Measurements from ENCODE around the gene MR1. TPM values are rescaled to one million over a fixed set of nuclear protein-coding genes. Genes with fewer than 3 reads are reported as not detected.

MR1 gene
- total RNA-seq, 1 donor from 2014 or later: 8.4 TPM

DNA sequence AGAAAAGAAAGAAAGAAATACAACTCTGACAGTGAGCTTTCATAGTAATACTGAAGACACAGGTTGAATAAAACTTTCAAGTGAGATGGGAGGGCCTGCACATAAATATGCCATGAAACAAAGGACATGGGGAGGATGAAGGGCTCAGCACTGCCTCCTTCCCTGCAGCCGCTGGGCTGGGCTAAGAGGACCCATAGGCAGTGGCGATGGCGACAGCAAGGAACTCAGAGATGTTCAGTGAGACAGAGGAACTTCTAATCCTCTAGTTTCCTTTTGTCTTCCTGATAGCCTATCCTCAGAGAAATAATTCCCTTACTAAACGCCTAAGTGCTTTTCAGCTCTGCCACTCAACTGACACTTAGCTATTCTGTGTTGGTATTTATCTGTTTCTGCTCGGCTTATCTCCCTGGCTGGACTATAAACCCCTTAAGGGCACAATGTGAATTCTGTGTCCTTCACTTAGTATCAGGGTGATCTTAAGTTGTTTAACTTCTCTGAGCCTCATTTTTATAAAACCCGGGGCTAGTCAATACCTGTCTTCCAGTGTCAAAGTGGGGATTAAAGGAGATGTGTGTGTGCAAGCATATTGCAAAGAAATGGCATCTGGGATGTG is 30.3 kb downstream of the MR1 start:
- peak; percentile 30 for DNase-seq

DNA sequence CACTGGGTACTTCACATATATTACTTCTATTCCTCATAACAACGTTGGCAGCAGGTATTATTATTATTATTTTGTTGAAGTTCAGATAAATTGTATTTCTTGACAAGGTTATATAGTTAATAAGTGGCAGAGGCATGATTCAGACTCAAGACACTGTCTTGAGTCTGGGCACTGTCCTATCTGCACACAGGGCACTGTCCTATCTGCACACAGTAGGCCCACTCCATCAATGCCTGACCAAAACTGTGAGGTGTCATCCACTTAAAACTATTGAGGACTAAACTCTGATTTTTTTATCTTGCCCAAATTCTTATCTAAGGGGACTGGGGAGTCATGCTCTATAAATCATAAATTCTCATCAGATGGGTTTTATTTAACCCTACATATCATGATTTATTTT is 30.9 kb downstream of the MR1 start:
- DNase-seq: no peak

DNA sequence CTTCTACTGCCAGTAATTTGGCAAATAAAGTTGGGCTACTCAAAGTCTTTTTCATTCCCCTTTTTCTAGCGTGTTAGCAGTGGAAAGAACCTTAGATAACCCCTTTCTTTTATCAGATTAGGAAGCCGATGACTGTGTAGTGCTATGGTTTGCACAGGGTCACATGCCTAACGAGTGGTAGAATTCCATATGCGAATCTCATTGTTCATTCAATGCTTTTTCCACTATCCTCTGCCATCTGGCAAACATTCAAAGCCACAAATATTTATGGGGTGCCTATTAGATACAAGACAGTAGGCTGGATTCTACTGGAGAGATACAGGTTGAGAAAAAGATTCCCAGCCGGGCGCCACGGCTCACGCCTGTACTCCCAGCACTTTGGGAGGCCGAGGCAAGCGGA is 39.9 kb downstream of the MR1 start:
- no peak for DNase-seq

DNA sequence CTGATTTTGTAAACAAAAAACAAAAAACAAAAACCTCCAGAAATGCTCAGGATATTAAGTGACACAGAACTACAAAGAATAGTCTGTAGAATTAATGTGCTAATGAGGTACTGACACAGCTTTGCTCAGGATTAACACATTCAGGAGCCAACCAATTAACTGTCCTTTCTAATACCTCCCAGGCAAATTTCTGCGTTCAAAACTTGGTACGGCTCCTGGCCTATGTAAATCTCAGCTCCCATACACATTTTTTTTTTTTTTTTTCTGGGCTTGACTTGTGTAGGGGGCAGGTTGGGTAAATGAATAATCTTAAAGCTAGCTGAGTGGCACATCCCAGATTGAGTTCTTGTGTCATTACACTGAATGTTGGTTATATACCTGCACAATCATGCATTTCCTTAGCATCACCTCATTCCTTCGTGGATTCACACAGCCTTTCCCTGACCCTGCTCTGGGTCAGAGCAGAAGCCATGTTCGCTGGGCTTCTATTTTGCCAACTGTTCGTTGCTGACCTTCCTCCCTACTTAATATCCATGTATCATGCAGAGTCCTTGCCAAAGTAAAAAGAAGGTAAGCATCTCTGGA is 42.1 kb downstream of the MR1 start:
- no peak for DNase-seq

DNA sequence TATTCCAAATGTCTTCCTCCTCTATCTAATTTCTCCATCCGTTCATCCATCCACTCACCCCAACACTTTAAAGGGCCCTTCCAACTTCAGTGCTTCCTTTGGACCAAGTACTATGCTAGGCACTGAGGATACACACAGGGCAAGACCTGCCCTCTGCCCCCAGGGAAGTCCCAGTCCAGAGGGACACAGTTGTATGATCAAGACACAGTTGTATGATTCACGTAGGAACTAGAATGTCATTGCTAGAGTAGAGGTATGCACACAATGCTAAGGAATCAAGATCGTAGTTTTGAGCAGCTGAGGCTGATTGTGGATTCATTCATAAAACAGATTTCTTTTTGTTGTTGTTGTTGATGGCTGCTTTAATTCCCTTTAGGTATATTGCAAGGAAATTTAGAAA is 43.1 kb downstream of the MR1 start:
- DNase-seq: no peak

DNA sequence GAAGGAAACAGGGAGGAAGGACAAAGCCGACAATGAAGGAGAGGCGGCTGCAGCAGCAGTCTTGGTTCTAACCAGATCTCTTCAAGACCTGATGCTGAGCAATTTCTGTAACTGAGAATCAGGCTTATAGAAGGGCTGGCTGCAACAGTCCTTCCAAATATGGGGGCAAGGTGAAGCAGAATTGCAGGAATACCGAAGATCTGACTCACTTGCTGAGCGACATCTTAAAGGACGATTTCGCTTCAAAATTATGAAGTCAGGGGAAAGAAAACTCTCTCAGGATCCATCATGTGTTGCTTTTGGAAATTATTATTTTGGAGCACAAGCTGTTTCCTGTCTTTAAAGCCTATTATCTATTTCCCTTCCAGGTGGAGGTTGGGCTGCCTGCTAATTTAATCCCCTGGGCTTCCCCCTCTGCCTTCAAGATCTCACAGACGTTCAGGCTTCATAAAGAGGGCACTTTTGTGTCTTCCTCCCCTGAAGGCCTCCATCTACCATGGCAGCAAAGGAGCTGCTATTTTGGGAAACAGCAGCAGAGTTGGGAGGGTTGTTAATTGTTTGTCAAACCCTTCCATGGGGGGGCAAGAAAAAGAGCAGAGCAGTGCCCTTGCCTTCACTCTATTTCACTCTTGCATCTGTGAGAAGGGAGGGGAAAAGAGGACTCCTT is 43.9 kb downstream of the MR1 start:
- no peak for DNase-seq

DNA sequence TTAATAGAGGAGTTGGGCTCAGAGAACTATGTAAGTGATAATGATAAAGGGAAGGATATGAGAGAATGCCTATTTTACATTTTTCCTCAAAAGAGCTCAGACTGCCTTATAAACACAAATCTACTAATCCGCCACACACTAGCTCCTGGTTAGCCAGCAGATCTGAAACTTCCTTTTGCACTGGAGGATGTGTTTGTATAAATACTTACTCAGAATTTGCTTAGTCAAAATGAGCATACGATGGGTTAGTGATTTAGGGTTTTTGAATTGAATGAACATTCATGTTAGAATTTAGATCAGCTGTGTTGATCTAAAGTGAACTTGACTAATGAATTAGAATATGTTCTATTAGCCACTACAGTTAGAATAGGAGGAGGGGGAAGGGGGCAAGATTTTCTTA is 45.6 kb downstream of the MR1 start:
- DNase-seq: no peak

DNA sequence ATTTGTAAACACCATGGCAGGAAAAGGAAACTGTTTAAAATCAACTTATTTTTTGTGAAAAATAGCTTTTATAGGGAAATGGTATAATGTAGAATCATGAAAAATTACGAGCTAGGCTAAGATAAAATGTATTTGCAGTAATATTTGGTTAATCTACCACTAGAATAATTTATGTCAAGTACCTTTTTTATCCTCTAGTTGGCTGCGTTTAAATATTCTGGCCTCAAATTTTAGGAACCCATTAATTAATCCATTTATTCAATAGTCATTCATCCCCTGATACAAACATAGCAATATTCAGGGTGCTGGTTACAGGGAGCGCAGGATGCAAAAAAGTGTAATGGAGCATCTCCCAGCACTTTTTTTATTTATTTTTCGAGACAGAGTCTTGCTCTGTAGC is 46.1 kb downstream of the MR1 start:
- DNase-seq: no peak

DNA sequence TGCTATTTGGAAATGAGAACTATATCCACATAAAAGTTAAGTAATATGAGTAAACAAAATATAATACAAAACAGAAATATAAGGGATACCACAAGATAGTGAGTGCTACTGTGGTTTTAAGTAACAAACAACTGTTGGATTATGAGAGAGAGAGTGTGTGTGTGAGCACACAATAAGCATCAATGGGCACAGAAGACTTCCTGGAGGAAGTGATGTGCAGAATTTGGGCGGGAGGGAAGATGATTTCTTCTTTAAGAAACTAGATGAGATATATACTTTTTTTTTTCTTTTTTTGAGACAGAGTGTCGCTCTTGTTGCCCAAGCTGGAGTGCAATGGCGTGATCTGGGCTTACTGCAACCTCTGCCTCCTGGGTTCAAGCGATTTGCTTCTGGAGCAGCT is 46.8 kb downstream of the MR1 start:
- DNase-seq: no peak

DNA sequence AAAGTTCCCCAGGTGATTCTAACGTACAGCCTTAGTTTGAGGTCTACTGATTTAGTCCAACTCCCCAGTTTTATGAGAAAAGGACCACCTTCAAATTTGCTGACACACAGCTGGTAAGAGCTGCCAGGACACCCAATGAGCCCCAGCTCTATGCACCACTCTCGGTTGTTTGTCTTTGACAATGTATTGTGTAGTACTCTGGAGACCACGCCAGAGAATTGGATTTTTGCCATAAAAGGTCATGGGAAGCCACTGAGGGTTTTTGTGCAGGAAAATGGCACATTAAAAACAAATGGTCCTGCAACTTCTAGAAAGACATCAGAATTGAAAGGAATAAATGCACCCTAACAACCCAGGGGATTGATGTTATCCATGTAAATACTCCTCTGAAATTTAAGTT is 47.6 kb downstream of the MR1 start:
- no peak for DNase-seq

DNA sequence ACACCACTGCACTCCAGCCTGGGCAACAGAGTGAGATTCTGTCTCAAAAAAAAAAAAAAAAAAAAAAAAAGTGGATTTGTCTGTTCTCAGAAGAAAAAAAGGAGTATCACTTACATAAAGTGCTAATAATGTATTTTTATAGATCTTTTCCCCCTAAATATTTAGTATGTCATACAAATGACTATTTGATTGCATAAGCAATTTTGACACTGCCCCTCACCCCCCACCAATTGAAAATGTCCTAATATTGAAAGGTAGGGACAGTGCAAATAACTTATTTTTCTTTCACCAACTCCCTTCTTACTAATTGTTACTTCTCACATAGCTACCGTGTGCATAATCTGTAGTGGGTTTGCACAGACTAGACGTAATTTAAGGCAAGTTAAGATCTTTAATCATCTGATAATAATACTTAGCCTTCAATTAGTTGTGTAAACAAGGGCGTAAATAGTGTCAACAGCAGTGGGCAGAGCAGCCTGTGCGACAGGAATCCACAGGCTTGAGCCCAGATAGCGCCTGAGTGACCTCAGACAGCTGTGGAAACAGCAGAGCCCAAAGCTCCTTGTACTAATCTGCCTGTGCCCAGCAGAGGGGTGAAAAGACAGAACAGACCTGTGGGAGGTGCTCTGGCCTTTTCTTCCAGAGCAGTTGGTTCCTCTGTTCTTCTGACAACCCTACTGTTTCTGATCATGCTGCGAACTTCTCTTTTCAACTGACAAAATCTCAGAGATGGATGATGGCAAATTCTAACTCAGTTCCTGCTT is 50.2 kb downstream of the MR1 start:
- peak; percentile 61 for DNase-seq

DNA sequence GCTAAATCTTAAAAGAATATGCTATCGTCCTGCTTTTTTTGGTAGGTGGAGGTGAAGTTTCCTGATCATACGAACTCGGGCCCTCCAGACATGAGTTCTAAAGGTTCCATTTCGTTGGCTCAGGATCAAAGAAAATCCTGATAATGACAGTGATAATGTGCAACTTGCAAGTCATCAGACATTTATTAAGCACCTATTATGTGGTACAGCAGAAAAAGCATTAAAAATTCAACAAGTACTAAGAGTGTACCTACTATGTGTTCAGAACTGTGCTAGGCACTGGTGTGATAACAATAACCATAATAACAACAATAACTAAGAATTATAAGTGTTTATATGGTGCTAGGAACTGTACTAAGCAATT is 50.8 kb downstream of the MR1 start:
- no peak for DNase-seq

DNA sequence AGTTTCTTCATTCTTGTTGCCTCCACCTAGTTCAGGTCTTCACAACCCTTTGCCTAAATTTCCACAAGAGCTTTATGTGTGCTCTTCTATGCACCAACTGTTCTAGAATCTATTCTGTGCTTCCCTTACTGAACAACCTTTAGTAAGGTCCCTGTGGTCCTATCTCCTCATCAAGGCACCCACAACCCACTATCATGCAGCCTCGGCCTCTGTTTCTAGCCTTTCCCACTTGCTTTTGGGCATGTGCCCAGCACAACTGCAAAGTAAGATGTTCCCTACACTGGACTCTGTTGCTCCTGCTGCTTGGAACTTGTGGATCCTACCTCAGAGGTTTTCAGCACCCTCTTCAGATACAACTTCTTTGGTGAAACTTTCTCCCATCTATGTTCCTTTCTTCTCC is 52.3 kb downstream of the MR1 start:
- no peak for DNase-seq

DNA sequence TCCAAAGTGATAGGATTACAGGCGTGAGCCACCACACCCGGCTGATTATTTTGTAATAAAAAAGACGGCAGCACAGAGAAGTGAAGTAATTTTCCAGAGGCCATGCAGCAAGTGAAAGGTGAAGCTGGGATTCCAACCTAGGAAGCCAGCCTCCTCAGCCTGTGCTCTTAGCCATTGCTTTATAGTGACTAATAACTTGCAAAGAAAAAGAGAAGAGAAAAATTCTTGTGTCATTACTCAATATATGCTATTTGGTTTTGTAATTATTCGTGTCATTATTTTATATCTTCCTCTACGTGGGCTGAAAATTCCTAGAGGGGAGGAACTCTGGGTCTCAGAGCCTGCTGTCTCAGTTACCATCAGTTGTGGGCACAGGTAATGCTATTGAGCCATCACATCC is 53.1 kb downstream of the MR1 start:
- DNase-seq: no peak

DNA sequence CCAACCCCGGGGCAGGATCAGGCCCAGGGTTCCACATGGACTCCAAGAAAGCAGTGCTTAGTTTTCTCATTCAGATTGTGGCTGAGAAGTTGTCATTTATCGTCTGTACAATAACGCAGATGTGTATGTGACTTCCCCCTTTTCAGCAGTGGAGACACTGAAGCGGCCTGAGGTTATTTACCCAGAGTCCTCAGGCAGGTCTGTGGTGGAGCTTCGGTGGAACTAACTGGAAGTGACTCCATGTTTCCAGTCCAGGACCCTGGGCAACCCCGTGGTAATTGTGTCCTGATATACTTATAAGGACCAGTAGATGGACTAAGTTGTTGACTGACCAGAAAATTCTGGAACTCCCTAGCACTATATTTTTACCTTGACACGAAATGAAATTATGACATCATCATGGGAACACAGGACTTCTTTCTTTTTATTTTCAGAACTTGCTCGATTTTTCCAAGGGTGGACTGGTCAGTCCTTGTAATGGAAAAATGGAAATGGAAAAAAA is 53.7 kb downstream of the MR1 start:
- DNase-seq: no peak

DNA sequence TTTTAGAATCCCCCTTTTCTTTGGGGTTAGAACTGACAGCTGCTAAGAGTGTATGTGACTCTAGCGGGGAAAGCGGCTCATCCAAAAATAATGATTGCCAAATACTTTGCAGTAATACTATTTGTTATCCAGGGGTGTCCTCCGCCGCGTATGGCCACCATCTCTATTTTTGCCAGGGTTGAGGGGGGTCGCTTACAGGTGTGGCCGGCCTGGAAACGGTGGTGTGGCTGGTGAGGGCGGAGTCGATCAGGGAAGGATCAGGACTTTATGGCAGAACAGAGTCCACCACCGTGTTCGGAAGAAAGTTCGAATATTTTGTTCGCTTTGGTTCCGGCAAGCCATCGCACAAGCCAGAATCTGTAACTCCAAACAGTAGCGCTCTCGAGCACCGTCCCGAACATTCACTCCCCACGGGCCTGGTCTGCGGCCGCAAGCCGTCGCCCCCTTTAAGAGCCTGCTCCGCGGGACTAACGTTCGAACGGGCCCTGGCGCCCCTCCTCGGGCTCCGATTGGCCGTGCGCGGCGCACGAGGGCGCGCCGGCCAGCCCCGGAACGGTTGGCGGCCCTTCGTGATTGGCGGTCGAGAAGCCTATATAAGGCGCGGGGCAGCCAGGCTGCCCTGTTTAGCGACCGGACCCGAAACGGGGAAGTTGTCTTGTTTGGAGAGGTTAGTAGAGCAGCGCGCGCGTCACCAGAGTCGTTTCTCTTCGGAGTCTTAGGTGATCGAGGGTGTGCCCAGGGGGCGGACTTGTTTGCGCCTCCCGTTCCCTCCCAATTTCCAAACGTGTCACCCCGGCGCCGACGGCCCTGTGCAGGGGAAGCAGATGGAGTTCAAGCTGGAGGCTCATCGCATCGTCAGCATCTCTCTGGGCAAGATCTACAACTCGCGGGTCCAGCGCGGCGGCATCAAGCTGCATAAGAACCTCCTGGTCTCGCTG is 54.6 kb downstream of the MR1 start, which contains the start of gene IER5:
TSS of gene IER5 (plus strand) at position 622 of the 938 bp plus-strand sequence. CDS start at position 825, 203 bp downstream.
- peak; percentile 98 for DNase-seq

DNA sequence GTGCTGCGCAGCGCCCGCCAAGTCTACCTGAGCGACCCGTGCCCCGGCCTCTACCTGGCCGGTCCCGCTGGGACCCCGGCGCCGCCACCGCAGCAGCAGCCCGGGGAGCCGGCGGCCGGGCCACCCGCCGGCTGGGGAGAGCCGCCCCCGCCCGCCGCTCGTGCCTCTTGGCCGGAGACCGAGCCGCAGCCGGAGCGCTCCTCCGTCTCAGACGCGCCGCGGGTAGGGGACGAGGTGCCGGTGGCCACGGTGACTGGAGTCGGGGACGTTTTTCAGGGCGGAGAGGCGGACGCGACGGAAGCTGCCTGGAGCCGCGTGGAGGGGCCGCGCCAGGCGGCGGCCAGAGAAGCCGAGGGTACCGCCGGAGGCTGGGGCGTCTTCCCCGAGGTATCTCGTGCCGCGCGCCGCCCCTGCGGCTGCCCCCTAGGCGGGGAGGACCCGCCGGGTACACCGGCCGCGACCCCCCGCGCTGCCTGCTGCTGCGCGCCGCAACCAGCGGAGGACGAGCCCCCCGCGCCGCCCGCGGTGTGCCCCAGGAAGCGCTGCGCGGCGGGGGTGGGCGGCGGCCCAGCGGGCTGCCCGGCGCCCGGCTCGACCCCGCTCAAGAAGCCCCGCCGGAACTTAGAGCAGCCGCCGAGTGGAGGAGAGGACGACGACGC is 55.4 kb downstream of the MR1 start:
- peak; percentile 38 for DNase-seq

DNA sequence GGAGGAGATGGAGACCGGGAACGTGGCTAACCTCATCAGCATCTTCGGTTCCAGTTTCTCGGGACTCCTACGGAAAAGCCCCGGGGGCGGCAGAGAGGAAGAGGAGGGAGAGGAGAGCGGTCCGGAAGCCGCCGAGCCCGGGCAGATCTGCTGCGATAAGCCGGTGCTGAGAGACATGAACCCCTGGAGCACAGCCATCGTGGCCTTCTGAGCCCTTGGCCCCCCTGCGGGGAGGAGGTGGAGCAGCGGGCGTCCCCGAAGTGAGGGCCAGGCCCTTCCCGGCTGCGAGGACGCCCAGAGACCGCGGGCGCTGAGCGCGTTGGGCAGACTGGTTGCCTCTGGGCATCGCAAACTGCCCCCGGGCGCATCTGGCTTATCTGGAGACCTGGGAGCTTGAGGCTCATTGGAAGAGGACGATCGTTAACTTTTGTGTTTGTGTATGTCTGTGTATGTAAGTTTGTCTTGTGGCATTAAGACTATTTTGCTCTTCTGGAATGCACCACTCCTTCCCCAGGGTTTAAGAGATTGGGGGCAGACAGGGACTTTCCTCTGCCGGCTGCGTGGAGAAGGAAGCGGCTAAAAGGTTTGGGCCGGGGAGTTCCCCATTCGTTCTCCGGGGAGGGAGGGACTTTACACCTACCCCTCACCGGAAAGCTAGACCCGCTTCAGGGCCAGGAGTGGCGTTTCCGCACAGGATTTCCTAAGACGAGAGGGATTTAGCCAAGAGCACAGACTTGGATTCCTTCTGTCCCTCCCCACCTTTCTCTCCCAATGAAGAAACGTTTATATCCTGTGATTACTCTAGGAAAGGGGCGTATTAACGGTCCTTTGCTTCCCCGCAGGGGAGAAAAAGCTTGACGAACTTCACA is 56.1 kb downstream of the MR1 start:
- peak; percentile 78 for DNase-seq

DNA sequence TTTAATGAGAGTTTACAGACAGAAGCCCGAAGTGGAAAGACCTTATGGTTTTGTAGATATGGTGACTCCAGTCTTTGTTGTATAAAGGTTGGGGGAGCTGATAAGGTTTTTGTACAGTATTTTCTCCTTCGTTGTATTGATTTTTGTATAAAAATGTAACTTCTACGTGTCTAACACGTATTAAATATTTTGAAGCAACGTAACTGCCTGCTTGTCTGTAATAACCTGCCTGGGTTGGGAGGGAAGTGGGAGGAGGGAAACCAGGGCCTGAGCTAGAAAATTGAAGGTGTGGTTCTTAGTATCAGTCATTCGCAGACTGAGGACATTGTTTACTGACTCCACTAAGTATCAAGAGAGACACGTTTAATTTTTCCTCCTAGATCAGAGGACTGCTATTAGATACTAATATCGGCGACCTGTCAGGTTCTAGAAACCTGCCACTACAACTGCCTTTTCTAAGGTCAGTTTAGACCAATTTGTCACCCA is 56.9 kb downstream of the MR1 start:
- DNase-seq: no peak
